Endothelial cell of umbilical vein (primary cell): ENCODE measurements around the gene CCNJL. TPM values are rescaled to one million over a fixed set of nuclear protein-coding genes. Genes with fewer than 3 reads are reported as not detected.

Experiments used
- BruUV-seq: library from RNA; stranded (reverse); fragments of 400-500 nt; replicated peaks from 2 replicates; lab custom pipeline; 2021; lab: Mats Ljungman, UMichigan
- CTCF ChIA-PET: fragments of 300-600, 350-600 bp; sonication (Branson Sonifier 250); formaldehyde crosslinking; loops from one replicate; lab custom pipeline; 2021; ENCODE audit warnings: antibody characterized with exemption, inconsistent platforms; lab: Charles Lee
- POLR2A ChIA-PET: fragments of 300-600, 350-600 bp; sonication (Branson Sonifier 250); formaldehyde crosslinking; loops from one replicate; lab custom pipeline; 2021; ENCODE audit warnings: antibody characterized with exemption, inconsistent platforms; lab: Charles Lee
- DNase-seq: peaks from one replicate; pipeline ENCODE4 v3.0.0-alpha.2; 2011; ENCODE audit warnings: low read depth, low spot score
- FAIRE-seq: peaks from 2 replicates; lab custom pipeline; 2011; peaks lifted over from hg19 to GRCh38; lab: Jason Lieb, UNC
- H2AFZ ChIP-seq: 2 replicates; pipeline ENCODE4 v1.6.0; 2012; ENCODE audit warnings: low read depth, low read length, control low read depth, inconsistent platforms
- H3K27ac ChIP-seq: 2 replicates; pipeline ENCODE4 v1.5.1; 2011; ENCODE audit warnings: low read depth, mild to moderate bottlenecking, control low read depth, low read length, moderate library complexity; ENCODE audit not compliant: insufficient read depth
- H3K27me3 ChIP-seq, 2 experiments: 2 replicates each; pipeline versions ENCODE4 v1.6.0 to v1.6.1; 2011; ENCODE audit warnings: low read length in 2 of 2, mixed read lengths in 1 of 2; ENCODE audit not compliant: control insufficient read depth in 2 of 2, insufficient read depth in 2 of 2
- H3K36me3 ChIP-seq, 2 experiments: 2 replicates in 1 of 2; 3 replicates in 1 of 2; pipeline ENCODE4 v1.5.1; 2011; ENCODE audit warnings: low read length in 2 of 2, mild to moderate bottlenecking in 1 of 2, moderate library complexity in 1 of 2; ENCODE audit not compliant: control insufficient read depth in 2 of 2, insufficient read depth in 2 of 2; ENCODE audit errors: extremely low read depth in 1 of 2
- H3K4me1 ChIP-seq: 3 replicates; pipeline ENCODE4 v1.5.1; 2011; ENCODE audit warnings: mild to moderate bottlenecking, low read length; ENCODE audit not compliant: control insufficient read depth, insufficient read depth; ENCODE audit errors: extremely low read depth
- H3K4me2 ChIP-seq: 2 replicates; pipeline ENCODE4 v1.6.1; 2011; ENCODE audit warnings: low read length, control low read depth, mixed read lengths; ENCODE audit not compliant: insufficient read depth
- H3K4me3 ChIP-seq, 3 experiments: fragments of 200-600 bp in 1 of 3; sonication (generic), shearing (Covaris generic) in 1 of 3; replicated peaks in 1 of 3; 2 replicates each; pipeline ENCODE4 v1.5.1; 2011 to 2016; ENCODE audit warnings: control low read depth in 3 of 3, low read length in 3 of 3, mild to moderate bottlenecking in 2 of 3, inconsistent platforms in 1 of 3, low read depth in 1 of 3, moderate library complexity in 1 of 3; ENCODE audit not compliant: insufficient read depth in 1 of 3
- H3K79me2 ChIP-seq: 2 replicates; pipeline ENCODE4 v1.6.0; 2012; ENCODE audit warnings: low read length, inconsistent platforms; ENCODE audit not compliant: control insufficient read depth, insufficient read depth
- H3K9ac ChIP-seq: replicated peaks from 2 replicates; pipeline ENCODE3; 2011; ENCODE audit warnings: low read length, control low read depth; ENCODE audit not compliant: insufficient read depth; ENCODE audit errors: extremely low read depth
- H3K9me1 ChIP-seq: replicated peaks from 3 replicates; pipeline ENCODE4 v1.6.0; 2011; ENCODE audit warnings: mild to moderate bottlenecking, low read length; ENCODE audit not compliant: control insufficient read depth, insufficient read depth; ENCODE audit errors: extremely low read depth
- H3K9me3 ChIP-seq: replicated peaks from 2 replicates; pipeline ENCODE4 v1.5.1; 2012; ENCODE audit warnings: low read length, inconsistent platforms; ENCODE audit not compliant: control insufficient read depth, insufficient read depth
- H4K20me1 ChIP-seq: replicated peaks from 2 replicates; pipeline ENCODE3; 2011; ENCODE audit warnings: mild to moderate bottlenecking, low read length; ENCODE audit not compliant: control insufficient read depth, insufficient read depth; ENCODE audit errors: extremely low read depth
- FOS ChIP-seq: IDR thresholded peaks from 2 replicates; pipeline ENCODE4 v1.6.1; 2011; ENCODE audit warnings: mild to moderate bottlenecking, low read length, moderate library complexity, borderline replicate concordance; ENCODE audit not compliant: insufficient read depth
- GATA2 ChIP-seq: IDR thresholded peaks from 2 replicates; pipeline ENCODE4 v1.7.0; 2011; ENCODE audit warnings: low read depth, mild to moderate bottlenecking, moderate library complexity, mixed read lengths, low read length; ENCODE audit not compliant: insufficient read length, insufficient read depth
- JUN ChIP-seq: IDR thresholded peaks from 2 replicates; pipeline ENCODE4 v1.6.1; 2011; ENCODE audit warnings: borderline replicate concordance, low read depth; ENCODE audit not compliant: insufficient read length, insufficient read depth
- MYC ChIP-seq: IDR thresholded peaks from one replicate; pipeline ENCODE4 v1.6.1; 2011; ENCODE audit warnings: mild to moderate bottlenecking, low read depth, low read length
- POLR2AphosphoS5 ChIP-seq: IDR thresholded peaks from 2 replicates; pipeline ENCODE4 v1.6.1; 2012; ENCODE audit warnings: low read depth, mild to moderate bottlenecking, control low read depth, low read length, moderate library complexity; ENCODE audit not compliant: insufficient read depth
- dilution Hi-C: fragments of 300-500 bp; cut with MboI; formaldehyde crosslinking; loops from one replicate; pipeline ENCODE4 v1.15.0; 2019; ENCODE audit warnings: low sequenced_read_pairs; ENCODE audit not compliant: extremely low pct_ligation_motif_present
- intact Hi-C: fragments of 100-400 bp; cut with micrococcal nuclease; formaldehyde crosslinking; loops from one replicate; pipeline ENCODE4 v1.10.0; 2022
- polyA plus RNA-seq, 4 experiments: library from polyadenylated mRNA; depleted of rRNA in 3 of 4; stranded (reverse) in 3 of 4; unstranded in 1 of 4; fragments of >200 nt; gene quantifications; 2 replicates each; pipeline versions ENCODE4 v1.2.1 to v1.2.3, GENCODE V29; 2011 to 2012; ENCODE audit warnings: missing spikeins in 1 of 4
- total RNA-seq: library from RNA; stranded (reverse); gene quantifications from 2 replicates; pipeline ENCODE4 v1.2.3, GENCODE V29; 2021
- TF ChIP-seq, protein P1 (sequence below), 2 donors: IDR thresholded peaks; 1 replicate in 1 of 2; 2 replicates in 1 of 2; pipeline ENCODE4 v1.5.1; 2011; ENCODE audit warnings: low read length in 2 of 2, mild to moderate bottlenecking in 2 of 2, moderate library complexity in 2 of 2, control low read depth in 1 of 2, inconsistent platforms in 1 of 2, low read depth in 1 of 2; ENCODE audit not compliant: insufficient read depth in 1 of 2; ENCODE audit errors: extremely low read depth in 1 of 2

CCNJL gene
- total and polyA plus RNA-seq, 2 donors (not counting 3 experiments of a cell fraction or from before 2014, with no cell fraction given), result 20.0 to 21.3 TPM

DNA sequence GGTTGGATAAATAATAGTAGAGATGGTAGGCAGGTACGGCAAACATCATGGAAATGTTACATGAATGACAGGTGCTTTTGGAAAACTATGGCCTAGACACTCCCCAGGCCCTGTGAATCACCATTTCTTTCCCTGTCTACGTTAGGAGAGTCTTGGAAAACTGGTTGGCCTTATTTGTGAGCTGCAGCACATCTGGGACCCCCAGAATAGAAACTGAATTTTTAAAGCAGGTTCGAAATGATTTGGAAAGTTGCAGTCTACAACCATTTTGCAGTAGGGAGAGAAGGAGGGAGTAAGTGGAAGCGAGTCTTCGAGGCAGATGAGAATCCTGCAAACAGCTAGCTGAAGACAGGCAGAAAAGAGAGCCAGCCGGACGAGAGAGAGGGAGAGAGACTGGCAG, 45.0 kb upstream of the CCNJL start:
- H4K20me1 ChIP-seq, result no peaks in the 10 kb centered on the region
- no peak overlapping the region for H3K9ac ChIP-seq
- H3K4me2 ChIP-seq, result no peak overlapping the region
- H3K9me1 ChIP-seq, result no peaks in the 10 kb centered on the region
- POLR2A ChIA-PET, result no interaction called here
- no peak overlapping the region for H2AFZ ChIP-seq
- no peak overlapping the region for H3K27ac ChIP-seq
- dilution Hi-C loops, result no loop called here
- no peaks in the 10 kb centered on the region for H3K4me1 ChIP-seq
- FAIRE-seq (no peak), DNase-seq (no peak)
- H3K36me3 ChIP-seq, result no peaks in the 10 kb centered on the region
- TF ChIP-seq FOS, result no peak
- TF ChIP-seq POLR2AphosphoS5, result no peak
- TF ChIP-seq GATA2, result no peak
- TF ChIP-seq, protein P1, sequence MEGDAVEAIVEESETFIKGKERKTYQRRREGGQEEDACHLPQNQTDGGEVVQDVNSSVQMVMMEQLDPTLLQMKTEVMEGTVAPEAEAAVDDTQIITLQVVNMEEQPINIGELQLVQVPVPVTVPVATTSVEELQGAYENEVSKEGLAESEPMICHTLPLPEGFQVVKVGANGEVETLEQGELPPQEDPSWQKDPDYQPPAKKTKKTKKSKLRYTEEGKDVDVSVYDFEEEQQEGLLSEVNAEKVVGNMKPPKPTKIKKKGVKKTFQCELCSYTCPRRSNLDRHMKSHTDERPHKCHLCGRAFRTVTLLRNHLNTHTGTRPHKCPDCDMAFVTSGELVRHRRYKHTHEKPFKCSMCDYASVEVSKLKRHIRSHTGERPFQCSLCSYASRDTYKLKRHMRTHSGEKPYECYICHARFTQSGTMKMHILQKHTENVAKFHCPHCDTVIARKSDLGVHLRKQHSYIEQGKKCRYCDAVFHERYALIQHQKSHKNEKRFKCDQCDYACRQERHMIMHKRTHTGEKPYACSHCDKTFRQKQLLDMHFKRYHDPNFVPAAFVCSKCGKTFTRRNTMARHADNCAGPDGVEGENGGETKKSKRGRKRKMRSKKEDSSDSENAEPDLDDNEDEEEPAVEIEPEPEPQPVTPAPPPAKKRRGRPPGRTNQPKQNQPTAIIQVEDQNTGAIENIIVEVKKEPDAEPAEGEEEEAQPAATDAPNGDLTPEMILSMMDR (IDR thresholded peaks at IDR 0.05; ENCODE audit: extremely low read depth in 1 of 2, insufficient read depth in 1 of 2, low read depth in 1 of 2, low read length in 2 of 2), result no peak
- TF ChIP-seq JUN, result no peak
- no peak for TF ChIP-seq MYC
- H3K79me2 ChIP-seq, result no peaks in the 10 kb centered on the region
- no TSS peak for BruUV-seq
- H3K27me3 ChIP-seq, result peaks cover 0 to 9% of the 10 kb centered on the region in 2 experiments
- CTCF ChIA-PET, result interaction anchor here (0.6 to 1.9 kb wide), 3 partner anchors 12 to 336 kb away, joined by 3 to 8 read pairs (median 3); no protein-coding TSS in a partner anchor
- H3K9me3 ChIP-seq, result no peaks in the 10 kb centered on the region
- intact Hi-C loops, result no loop called here
- no peak overlapping the region for H3K4me3 ChIP-seq
